K562 (cell line): ENCODE results near the gene ZNF81. TPM values are rescaled to one million over a fixed set of nuclear protein-coding genes. Genes with fewer than 3 reads are reported as not detected.

ENCODE experiments used
- ATAC-seq: fragments of 200-7000 bp; cut with Tn5 transposase; 3 replicates; pipeline ENCODE4 v1.9.1; 2020; ENCODE audit warnings: moderate library complexity
- BruUV-seq: library from RNA; stranded (reverse); fragments of 400-500 nt; replicated peaks from 2 replicates; lab custom pipeline; 2021; lab: Mats Ljungman, UMichigan
- CTCF ChIA-PET: fragments of 300-600 bp; formaldehyde crosslinking; extraction: SDS; loops from one replicate; lab custom pipeline; 2021; ENCODE audit warnings: low intra/inter-chr PET ratio; lab: Yijun Ruan, JAX
- POLR2A ChIA-PET: fragments of 300-600, 350-650 bp; sonication (Branson Sonifier 250); formaldehyde crosslinking; extraction: SDS; loops from one replicate; lab custom pipeline; 2021; ENCODE audit warnings: antibody characterized with exemption, inconsistent platforms; lab: Yijun Ruan, JAX
- DNase-seq, 4 experiments: peaks; one replicate each; pipeline versions ENCODE4 v3.0.0 to v3.0.0-alpha.2; 2011 to 2018; ENCODE audit warnings: low spot score in 3 of 4, mixed read lengths in 3 of 4; ENCODE audit errors: extremely low read depth in 1 of 4
- FAIRE-seq: peaks from 2 replicates; lab custom pipeline; 2011; peaks lifted over from hg19 to GRCh38; lab: Jason Lieb, UNC
- H2AFZ ChIP-seq: 2 replicates; pipeline ENCODE4 v1.6.0; 2011; ENCODE audit warnings: low read depth, low read length, control low read depth, inconsistent platforms
- H3K27ac ChIP-seq: fragments of 200-600 bp; 3 replicates; pipeline ENCODE4 v1.8.0; 2011; ENCODE audit warnings: low read depth, mild to moderate bottlenecking, control low read depth, inconsistent platforms, low read length, moderate library complexity, mixed read lengths; ENCODE audit errors: extremely low read depth
- H3K27me3 ChIP-seq, 2 experiments: fragments of 300-600 bp in 1 of 2; 2 replicates in 1 of 2; 3 replicates in 1 of 2; pipeline versions ENCODE4 v1.6.0 to v1.8.0; 2011; ENCODE audit warnings: inconsistent platforms in 2 of 2, low read length in 2 of 2, mild to moderate bottlenecking in 1 of 2, mixed read lengths in 1 of 2, moderate library complexity in 1 of 2; ENCODE audit not compliant: control insufficient read depth in 2 of 2, insufficient read depth in 2 of 2
- H3K36me3 ChIP-seq: fragments of 300-600 bp; 3 replicates; pipeline ENCODE4 v1.8.0; 2011; ENCODE audit warnings: mild to moderate bottlenecking, low read length, inconsistent platforms; ENCODE audit not compliant: control insufficient read depth, insufficient read depth
- H3K4me1 ChIP-seq, 2 experiments: fragments of 200-600 bp in 1 of 2; replicated peaks in 1 of 2; 2 replicates in 1 of 2; 3 replicates in 1 of 2; pipeline versions ENCODE4 v1.5.1 to v1.8.0; 2011; ENCODE audit warnings: inconsistent platforms in 2 of 2, low read length in 2 of 2, mild to moderate bottlenecking in 1 of 2, mixed read lengths in 1 of 2, moderate library complexity in 1 of 2; ENCODE audit not compliant: control insufficient read depth in 2 of 2, insufficient read depth in 2 of 2
- H3K4me2 ChIP-seq: 2 replicates; pipeline ENCODE4 v1.6.1; 2011; ENCODE audit warnings: low read length, control low read depth, inconsistent platforms, mixed read lengths; ENCODE audit not compliant: insufficient read depth
- H3K4me3 ChIP-seq: fragments of 200-600 bp; sonication (generic), shearing (Covaris generic); 2 replicates; pipeline ENCODE4 v1.5.1; 2016; ENCODE audit warnings: control low read depth, inconsistent platforms
- H3K79me2 ChIP-seq: fragments of 200-600 bp; 3 replicates; pipeline ENCODE4 v1.8.0; 2011; ENCODE audit warnings: low read length, inconsistent platforms; ENCODE audit not compliant: control insufficient read depth, insufficient read depth
- H3K9ac ChIP-seq, 2 experiments: 2 replicates each; pipeline versions ENCODE4 v1.6.0 to v1.6.1; 2011; ENCODE audit warnings: low read depth in 2 of 2, low read length in 2 of 2, control low read depth in 1 of 2, inconsistent platforms in 1 of 2, mild to moderate bottlenecking in 1 of 2, mixed read lengths in 1 of 2; ENCODE audit not compliant: insufficient read depth in 1 of 2
- H3K9me1 ChIP-seq: one replicate; pipeline ENCODE4 v1.6.0; 2011; ENCODE audit warnings: inconsistent platforms, mild to moderate bottlenecking, low read length, moderate library complexity; ENCODE audit not compliant: control insufficient read depth, insufficient read depth
- H3K9me3 ChIP-seq: replicated peaks from 2 replicates; pipeline ENCODE4 v1.5.1; 2011; ENCODE audit warnings: low read depth, low read length, inconsistent platforms; ENCODE audit not compliant: control insufficient read depth, insufficient read depth
- H4K20me1 ChIP-seq: replicated peaks from 2 replicates; pipeline ENCODE4 v1.6.1; 2011; ENCODE audit warnings: low read length, inconsistent platforms, mixed read lengths; ENCODE audit not compliant: control insufficient read depth, insufficient read depth
- BRCA1 ChIP-seq, 2 experiments: fragments of 450-650 bp in 1 of 2; sonication (generic) in 1 of 2; formaldehyde crosslinking in 1 of 2; IDR thresholded peaks; 2 replicates each; pipeline versions ENCODE4 v1.5.0 to v1.6.1; 2017 to 2020; ENCODE audit warnings: mild to moderate bottlenecking in 1 of 2, missing genetic modification reagents in 1 of 2
- BRD4 ChIP-seq: fragments of 200-600 bp; sonication (generic); IDR thresholded peaks from 2 replicates; pipeline ENCODE4 v1.6.1; 2017; ENCODE audit warnings: inconsistent platforms
- EHMT2 ChIP-seq: fragments of 450-650 bp; IDR thresholded peaks from 2 replicates; pipeline ENCODE4 v1.6.1; 2018; ENCODE audit warnings: antibody characterized with exemption
- ESRRA ChIP-seq: fragments of 450-650 bp; IDR thresholded peaks from 2 replicates; pipeline ENCODE4 v1.6.1; 2014; ENCODE audit warnings: low read depth, mild to moderate bottlenecking, moderate library complexity, borderline replicate concordance
- KDM2B ChIP-seq: fragments of 250-450 bp; sonication (Bioruptor Pico); IDR thresholded peaks from 2 replicates; pipeline ENCODE4 v1.8.0; 2021; ENCODE audit warnings: mild to moderate bottlenecking, moderate library complexity
- NONO ChIP-seq, 2 experiments: fragments of 200-400 bp in 1 of 2; fragments of 450-650 bp in 1 of 2; formaldehyde crosslinking in 1 of 2; IDR thresholded peaks; 2 replicates each; pipeline ENCODE4 v1.6.1; 2017; ENCODE audit warnings: low read depth in 2 of 2, mild to moderate bottlenecking in 2 of 2, moderate library complexity in 2 of 2, low read length in 1 of 2
- NR1H2 ChIP-seq: sonication (generic); formaldehyde crosslinking; IDR thresholded peaks from 2 replicates; pipeline ENCODE4 v1.4.0; 2020; ENCODE audit warnings: mild to moderate bottlenecking, missing genetic modification reagents
- NR2F6 ChIP-seq: fragments of 450-650 bp; formaldehyde crosslinking; IDR thresholded peaks from 2 replicates; pipeline ENCODE4 v1.4.0; 2020; ENCODE audit warnings: mild to moderate bottlenecking
- RUNX1 ChIP-seq: sonication (generic); IDR thresholded peaks from 2 replicates; pipeline ENCODE4 v1.6.1; 2016; ENCODE audit warnings: antibody characterized with exemption, low read depth
- ZC3H11A ChIP-seq: IDR thresholded peaks from 2 replicates; pipeline ENCODE4 v1.6.1; 2012; ENCODE audit warnings: low read depth, low read length, improper control_type of control experiment
- ZFP30 ChIP-seq: fragments of 250-450 bp; sonication (Bioruptor Pico); IDR thresholded peaks from 2 replicates; pipeline ENCODE4 v1.8.0; 2022; ENCODE audit warnings: moderate library complexity, mild to moderate bottlenecking, inconsistent platforms, borderline replicate concordance
- ZKSCAN8 ChIP-seq: fragments of 200-800 bp; sonication (Bioruptor generic); IDR thresholded peaks from 2 replicates; pipeline ENCODE4 v1.6.1; 2016; ENCODE audit warnings: missing genetic modification characterization, missing compliant biosample characterization
- ZNF175 ChIP-seq: fragments of 200-800 bp; sonication (Bioruptor generic); IDR thresholded peaks from 2 replicates; pipeline ENCODE4 v1.6.1; 2016; ENCODE audit warnings: low read depth, mild to moderate bottlenecking, missing genetic modification characterization, missing compliant biosample characterization
- ZNF197 ChIP-seq: fragments of 200-800 bp; sonication (Bioruptor generic); IDR thresholded peaks from 2 replicates; pipeline ENCODE4 v1.6.1; 2016; ENCODE audit warnings: low read depth, missing genetic modification characterization, missing compliant biosample characterization
- ZNF24 ChIP-seq: fragments of 450-650 bp; IDR thresholded peaks from 2 replicates; pipeline ENCODE4 v1.6.1; 2016
- ZNF551 ChIP-seq: fragments of 250-450 bp; sonication (Bioruptor Pico); IDR thresholded peaks from 2 replicates; pipeline ENCODE4 v1.5.0; 2021; ENCODE audit warnings: mild to moderate bottlenecking, moderate library complexity
- ZNF785 ChIP-seq: fragments of 250-450 bp; sonication (Bioruptor Pico); IDR thresholded peaks from 2 replicates; pipeline ENCODE4 v1.4.0; 2020; ENCODE audit warnings: mild to moderate bottlenecking
- ZSCAN29 ChIP-seq: fragments of 450-650 bp; IDR thresholded peaks from 2 replicates; pipeline ENCODE4 v1.6.1; 2017
- WGBS: fragments of 100-300 bp; shearing (Covaris generic); methylation state at CpG from one replicate; pipeline ENCODE4 v1.1.6; 2016; ENCODE audit warnings: low coverage, mixed read lengths; ENCODE audit not compliant: insufficient coverage; ENCODE audit errors: missing lambda C conversion rate; 5-methylcytosine and 5-hydroxymethylcytosine counted together
- in situ Hi-C: fragments of 300-500 bp; cut with MboI; formaldehyde crosslinking; loops from 4 replicates; pipeline ENCODE4 v1.15.0; 2018; ENCODE audit warnings: inconsistent platforms, mixed read lengths
- intact Hi-C: fragments of 100-400 bp; cut with micrococcal nuclease; formaldehyde crosslinking; loops from 2 replicates; pipeline ENCODE4 v1.14.2; 2022
- polyA plus RNA-seq, 8 experiments: library from polyadenylated mRNA; depleted of rRNA in 4 of 8; stranded (reverse) in 5 of 8; unstranded in 3 of 8; fragments of >200 nt; fragmentation: Nextera tagmentation in 2 of 8; fragmentation: Illumina TruSeq in 1 of 8; extraction: Ambion mirVana in 2 of 8; extraction: Trizol in 1 of 8; gene quantifications; 2 replicates each; pipeline versions ENCODE4 v1.2.1 to v1.2.3, GENCODE V29; 2011 to 2014; ENCODE audit warnings: inconsistent platforms in 1 of 8, missing spikeins in 1 of 8
- total RNA-seq, 7 experiments: library from RNA; depleted of rRNA in 6 of 7; stranded (reverse); fragments of >200 nt in 6 of 7; fragmentation: Illumina TruSeq in 2 of 7; extraction: Trizol in 2 of 7; gene quantifications; 2 replicates each; pipeline versions ENCODE4 v1.2.1 to v1.2.3, GENCODE V29; 2011 to 2021; ENCODE audit warnings: low replicate concordance in 1 of 7
- TF ChIP-seq, protein P1 (sequence below): fragments of 450-650 bp; formaldehyde crosslinking; IDR thresholded peaks from 2 replicates; pipeline ENCODE4 v1.4.0; 2022; ENCODE audit warnings: missing genetic modification characterization

ZNF81 gene
- total and polyA plus RNA-seq, 9 of the 15 experiments (the other 6 are each of a cell fraction or from before 2014, with no cell fraction given), result 2.4 to 9.6 (median 4.9) TPM

DNA sequence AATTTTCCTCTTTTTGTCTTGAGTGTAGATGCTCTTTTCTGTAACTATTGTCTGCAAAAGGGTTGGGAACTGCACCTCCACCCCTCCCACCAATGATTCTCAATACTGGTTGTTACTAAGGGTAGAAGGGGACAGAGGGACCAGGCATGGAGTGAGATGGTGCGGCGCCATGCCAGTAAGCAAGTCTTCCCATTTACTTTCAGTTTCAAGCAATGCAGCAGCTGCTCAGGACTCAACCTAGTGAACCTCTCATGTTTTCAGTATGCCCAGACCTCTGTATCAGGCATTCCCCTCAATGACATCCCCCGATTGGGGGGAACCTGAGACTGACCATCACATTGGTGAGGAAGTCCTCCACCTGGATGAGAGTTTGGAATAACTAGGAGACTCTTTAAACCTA, 41.5 kb downstream of the ZNF81 start:
- FAIRE-seq, result no peak
- POLR2A ChIA-PET, result no interaction called here
- CTCF ChIA-PET, result no interaction called here

DNA sequence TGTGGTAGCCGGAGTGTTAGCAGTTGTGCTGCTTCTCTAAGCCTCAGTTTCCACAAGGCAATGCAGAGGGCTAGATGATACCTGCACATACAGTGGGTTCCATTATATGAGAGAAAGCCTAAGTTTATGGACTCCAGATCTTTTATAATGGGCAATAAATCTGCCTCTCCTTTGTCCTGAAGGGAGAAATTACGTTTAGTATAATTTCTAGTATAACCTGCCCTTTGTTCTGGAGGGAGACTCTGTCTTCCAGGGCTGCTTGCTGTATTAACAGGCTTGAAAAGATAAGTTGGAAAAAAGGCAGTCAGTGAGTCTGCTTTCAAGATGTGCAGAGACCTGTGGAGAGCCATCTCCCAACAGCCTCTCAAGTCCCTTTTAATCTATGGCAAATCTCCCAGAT, 42.8 kb downstream of the ZNF81 start:
- ChIA-PET POLR2A (no interaction called here), CTCF (no interaction called here)
- 43% methylated on average over 2 of the region's 2 CpGs for WGBS
- DNase-seq, result no peak
- H3K4me1 ChIP-seq, result no peaks in the 10 kb centered on the region; a peak in 1 of 5 replicates
- BruUV-seq, result no TSS peak
- no peak for ATAC-seq
- intact Hi-C loops, result no loop called here
- no peaks in the 10 kb centered on the region for H3K9me1 ChIP-seq
- in situ Hi-C loops, result no loop called here
- H3K4me2 ChIP-seq, result no peak overlapping the region
- H3K9ac ChIP-seq, result no peak overlapping the region
- no peaks in the 10 kb centered on the region for H4K20me1 ChIP-seq
- no peaks in the 10 kb centered on the region for H3K27me3 ChIP-seq
- no peak overlapping the region for H3K4me3 ChIP-seq
- H3K9me3 ChIP-seq, result no peaks in the 10 kb centered on the region
- no peaks in the 10 kb centered on the region for H3K36me3 ChIP-seq
- FAIRE-seq, result no peak
- no peaks in the 10 kb centered on the region for H3K79me2 ChIP-seq
- H3K27ac ChIP-seq, result no peak overlapping the region
- H2AFZ ChIP-seq, result no peak overlapping the region
- TF ChIP-seq BRD4, result no peak
- no peak for TF ChIP-seq ZNF24
- no peak for TF ChIP-seq NONO (IDR thresholded peaks at IDR 0.05; ENCODE audit: low read depth in 2 of 2, low read length in 1 of 2)
- TF ChIP-seq ZNF551 (CRISPR knock-in tag), result no peak
- TF ChIP-seq RUNX1, result no peak
- TF ChIP-seq ZC3H11A, result no peak
- no peak for TF ChIP-seq ZSCAN29
- TF ChIP-seq ZKSCAN8 (CRISPR knock-in tag), result no peak
- no peak for TF ChIP-seq ZNF197 (CRISPR knock-in tag)
- no peak for TF ChIP-seq ZFP30 (CRISPR knock-in tag)
- no peak for TF ChIP-seq ZNF175 (CRISPR knock-in tag)
- no peak for TF ChIP-seq ZNF785 (CRISPR knock-in tag)
- no peak for TF ChIP-seq EHMT2
- no peak for TF ChIP-seq NR2F6 (CRISPR knock-in tag)

More for the DNA sequence above, 41.5 kb downstream of the ZNF81 start:
- Histone ChIP-seq H3K9ac (no peak overlapping the region), H3K79me2 (no peaks in the 10 kb centered on the region), H3K4me3 (no peak overlapping the region), H3K36me3 (no peaks in the 10 kb centered on the region), H3K4me1 (no peaks in the 10 kb centered on the region; a peak in 1 of 5 replicates), H4K20me1 (no peaks in the 10 kb centered on the region), H3K9me3 (no peaks in the 10 kb centered on the region), H3K4me2 (no peak overlapping the region), H3K9me1 (no peaks in the 10 kb centered on the region), H3K27ac (no peak overlapping the region), H2AFZ (no peak overlapping the region), H3K27me3 (no peaks in the 10 kb centered on the region)
- intact Hi-C loops (no loop called here), in situ Hi-C loops (no loop called here)
- ATAC-seq (no peak), DNase-seq (no peak)
- TF ChIP-seq NR1H2 (CRISPR knock-in tag) (no peak), BRCA1 (IDR thresholded peaks at IDR 0.05) (no peak), BRCA1 (CRISPR knock-in tag; IDR thresholded peaks at IDR 0.05) (no peak), KDM2B (CRISPR knock-in tag) (no peak), ESRRA (no peak)
- TF ChIP-seq, protein P1, sequence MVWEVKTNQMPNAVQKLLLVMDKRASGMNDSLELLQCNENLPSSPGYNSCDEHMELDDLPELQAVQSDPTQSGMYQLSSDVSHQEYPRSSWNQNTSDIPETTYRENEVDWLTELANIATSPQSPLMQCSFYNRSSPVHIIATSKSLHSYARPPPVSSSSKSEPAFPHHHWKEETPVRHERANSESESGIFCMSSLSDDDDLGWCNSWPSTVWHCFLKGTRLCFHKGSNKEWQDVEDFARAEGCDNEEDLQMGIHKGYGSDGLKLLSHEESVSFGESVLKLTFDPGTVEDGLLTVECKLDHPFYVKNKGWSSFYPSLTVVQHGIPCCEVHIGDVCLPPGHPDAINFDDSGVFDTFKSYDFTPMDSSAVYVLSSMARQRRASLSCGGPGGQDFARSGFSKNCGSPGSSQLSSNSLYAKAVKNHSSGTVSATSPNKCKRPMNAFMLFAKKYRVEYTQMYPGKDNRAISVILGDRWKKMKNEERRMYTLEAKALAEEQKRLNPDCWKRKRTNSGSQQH (CRISPR knock-in tag), result no peak
- no TSS peak for BruUV-seq
- WGBS, result 76% methylated on average over 3 of the region's 3 CpGs
